ENCODE data around the gene DAAM2.

DAAM2 gene

GRCh38 chr6:39870950-39871349 is 78.8 kb downstream of the DAAM2 start:
- H3K27me3 ChIP-seq (ENCODE audit: low read depth, low read length): no peaks in the 10 kb centered on the region
- no peaks in the 10 kb centered on the region for H3K4me1 ChIP-seq (ENCODE audit: control insufficient read depth in 1 of 2, insufficient read depth in 2 of 2, low read length in 2 of 2)
- no peaks in the 10 kb centered on the region for H3K9me3 ChIP-seq (ENCODE audit: control insufficient read depth in 1 of 2, low read length in 2 of 2)
- no peak overlapping the region for H3K27ac ChIP-seq (ENCODE audit: low read length)
- H3K36me3 ChIP-seq (ENCODE audit: control insufficient read depth in 1 of 2, insufficient read depth in 2 of 2, low read length in 2 of 2): peaks cover 41 to 85% of the 10 kb centered on the region in 2 donors
- H3K4me3 ChIP-seq (ENCODE audit: low read depth in 1 of 2, low read length in 2 of 2): no peak overlapping the region

GRCh38 chr6:39873439-39873838 is 81.3 kb downstream of the DAAM2 start:
- Histone ChIP-seq H3K4me3 (ENCODE audit: low read depth in 1 of 2, low read length in 2 of 2) (no peak overlapping the region), H3K4me1 (ENCODE audit: control insufficient read depth in 1 of 2, insufficient read depth in 2 of 2, low read length in 2 of 2) (no peaks in the 10 kb centered on the region), H3K27me3 (ENCODE audit: low read depth, low read length) (no peaks in the 10 kb centered on the region), H3K9me3 (ENCODE audit: control insufficient read depth in 1 of 2, low read length in 2 of 2) (no peaks in the 10 kb centered on the region), H3K36me3 (ENCODE audit: control insufficient read depth in 1 of 2, insufficient read depth in 2 of 2, low read length in 2 of 2) (peaks cover 41 to 95% of the 10 kb centered on the region in 2 donors), H3K27ac (ENCODE audit: low read length) (no peak overlapping the region)

GRCh38 chr6:39876111-39876510 is 83.9 kb downstream of the DAAM2 start:
- H3K27ac ChIP-seq (ENCODE audit: low read length): no peak overlapping the region

GRCh38 chr6:39876826-39877225 is 84.7 kb downstream of the DAAM2 start:
- no peaks in the 10 kb centered on the region for H3K27me3 ChIP-seq (ENCODE audit: low read depth, low read length)
- H3K4me1 ChIP-seq (ENCODE audit: control insufficient read depth in 1 of 2, insufficient read depth in 2 of 2, low read length in 2 of 2): peaks cover 0 to 5% of the 10 kb centered on the region in 2 donors
- H3K4me3 ChIP-seq (ENCODE audit: low read depth in 1 of 2, low read length in 2 of 2): no peak overlapping the region
- H3K9me3 ChIP-seq (ENCODE audit: control insufficient read depth in 1 of 2, low read length in 2 of 2): no peaks in the 10 kb centered on the region
- no peak overlapping the region for H3K27ac ChIP-seq (ENCODE audit: low read length)
- H3K36me3 ChIP-seq (ENCODE audit: control insufficient read depth in 1 of 2, insufficient read depth in 2 of 2, low read length in 2 of 2): peaks cover 46 to 78% of the 10 kb centered on the region in 2 donors

More at GRCh38 chr6:39876111-39876510, 83.9 kb downstream of the DAAM2 start:
- Histone ChIP-seq H3K36me3 (ENCODE audit: control insufficient read depth in 1 of 2, insufficient read depth in 2 of 2, low read length in 2 of 2) (peaks cover 50 to 85% of the 10 kb centered on the region in 2 donors), H3K27me3 (ENCODE audit: low read depth, low read length) (no peaks in the 10 kb centered on the region), H3K4me3 (ENCODE audit: low read depth in 1 of 2, low read length in 2 of 2) (no peak overlapping the region), H3K9me3 (ENCODE audit: control insufficient read depth in 1 of 2, low read length in 2 of 2) (no peaks in the 10 kb centered on the region), H3K4me1 (ENCODE audit: control insufficient read depth in 1 of 2, insufficient read depth in 2 of 2, low read length in 2 of 2) (no peaks in the 10 kb centered on the region)

GRCh38 chr6:39879535-39879934 is 87.4 kb downstream of the DAAM2 start:
- no peaks in the 10 kb centered on the region for H3K9me3 ChIP-seq (ENCODE audit: control insufficient read depth in 1 of 2, low read length in 2 of 2)
- no peak overlapping the region for H3K27ac ChIP-seq (ENCODE audit: low read length)
- H3K4me3 ChIP-seq (ENCODE audit: low read depth in 1 of 2, low read length in 2 of 2): no peak overlapping the region
- no peaks in the 10 kb centered on the region for H3K27me3 ChIP-seq (ENCODE audit: low read depth, low read length)
- peaks cover 41 to 61% of the 10 kb centered on the region in 2 donors for H3K36me3 ChIP-seq (ENCODE audit: control insufficient read depth in 1 of 2, insufficient read depth in 2 of 2, low read length in 2 of 2)
- H3K4me1 ChIP-seq (ENCODE audit: control insufficient read depth in 1 of 2, insufficient read depth in 2 of 2, low read length in 2 of 2): peaks cover 4 to 21% of the 10 kb centered on the region in 2 donors

GRCh38 chr6:39880594-39880993 is 88.4 kb downstream of the DAAM2 start:
- H3K27ac ChIP-seq (ENCODE audit: low read length): no peak overlapping the region
- no peaks in the 10 kb centered on the region for H3K9me3 ChIP-seq (ENCODE audit: control insufficient read depth in 1 of 2, low read length in 2 of 2)
- H3K36me3 ChIP-seq (ENCODE audit: control insufficient read depth in 1 of 2, insufficient read depth in 2 of 2, low read length in 2 of 2): peaks cover 37 to 60% of the 10 kb centered on the region in 2 donors
- H3K27me3 ChIP-seq (ENCODE audit: low read depth, low read length): no peaks in the 10 kb centered on the region
- H3K4me1 ChIP-seq (ENCODE audit: control insufficient read depth in 1 of 2, insufficient read depth in 2 of 2, low read length in 2 of 2): peaks cover 4 to 21% of the 10 kb centered on the region in 2 donors
- no peak overlapping the region for H3K4me3 ChIP-seq (ENCODE audit: low read depth in 1 of 2, low read length in 2 of 2)

- Histone ChIP-seq H3K4me1 (ENCODE audit: control insufficient read depth in 1 of 2, insufficient read depth in 2 of 2, low read length in 2 of 2) (peaks cover 4 to 21% of the 10 kb centered on the region in 2 donors), H3K9me3 (ENCODE audit: control insufficient read depth in 1 of 2, low read length in 2 of 2) (no peaks in the 10 kb centered on the region), H3K27ac (ENCODE audit: low read length) (peak overlapping the region; percentile 40), H3K4me3 (ENCODE audit: low read depth in 1 of 2, low read length in 2 of 2) (no peak overlapping the region), H3K27me3 (ENCODE audit: low read depth, low read length) (no peaks in the 10 kb centered on the region), H3K36me3 (ENCODE audit: control insufficient read depth in 1 of 2, insufficient read depth in 2 of 2, low read length in 2 of 2) (peaks cover 26 to 49% of the 10 kb centered on the region in 2 donors)
Observed at GRCh38 chr6:39881851-39882530, 89.8 kb downstream of the DAAM2 start.

- Histone ChIP-seq H3K4me1 (ENCODE audit: control insufficient read depth in 1 of 2, insufficient read depth in 2 of 2, low read length in 2 of 2) (peaks cover 4 to 21% of the 10 kb centered on the region in 2 donors), H3K27ac (ENCODE audit: low read length) (peak overlapping the region; percentile 52), H3K36me3 (ENCODE audit: control insufficient read depth in 1 of 2, insufficient read depth in 2 of 2, low read length in 2 of 2) (peaks cover 20 to 44% of the 10 kb centered on the region in 2 donors), H3K27me3 (ENCODE audit: low read depth, low read length) (no peaks in the 10 kb centered on the region), H3K9me3 (ENCODE audit: control insufficient read depth in 1 of 2, low read length in 2 of 2) (no peaks in the 10 kb centered on the region), H3K4me3 (ENCODE audit: low read depth in 1 of 2, low read length in 2 of 2) (no peak overlapping the region)
Observed at GRCh38 chr6:39882531-39882899, 90.3 kb downstream of the DAAM2 start.

GRCh38 chr6:39884696-39885095 is 92.5 kb downstream of the DAAM2 start:
- no peak overlapping the region for H3K27ac ChIP-seq (ENCODE audit: low read length)
- H3K4me3 ChIP-seq (ENCODE audit: low read depth in 1 of 2, low read length in 2 of 2): no peak overlapping the region
- H3K9me3 ChIP-seq (ENCODE audit: control insufficient read depth in 1 of 2, low read length in 2 of 2): no peaks in the 10 kb centered on the region
- H3K36me3 ChIP-seq (ENCODE audit: control insufficient read depth in 1 of 2, insufficient read depth in 2 of 2, low read length in 2 of 2): peaks cover 9 to 22% of the 10 kb centered on the region in 2 donors
- no peaks in the 10 kb centered on the region for H3K27me3 ChIP-seq (ENCODE audit: low read depth, low read length)
- peaks cover 11 to 21% of the 10 kb centered on the region in 2 donors for H3K4me1 ChIP-seq (ENCODE audit: control insufficient read depth in 1 of 2, insufficient read depth in 2 of 2, low read length in 2 of 2)

- H3K27ac ChIP-seq (ENCODE audit: low read length): no peak overlapping the region
Observed at GRCh38 chr6:39885691-39886090, 93.5 kb downstream of the DAAM2 start.

GRCh38 chr6:39886871-39887270 is 94.7 kb downstream of the DAAM2 start:
- Histone ChIP-seq H3K4me3 (ENCODE audit: low read depth in 1 of 2, low read length in 2 of 2) (no peak overlapping the region), H3K9me3 (ENCODE audit: control insufficient read depth in 1 of 2, low read length in 2 of 2) (no peaks in the 10 kb centered on the region), H3K27ac (ENCODE audit: low read length) (no peak overlapping the region), H3K36me3 (ENCODE audit: control insufficient read depth in 1 of 2, insufficient read depth in 2 of 2, low read length in 2 of 2) (peaks cover 0 to 24% of the 10 kb centered on the region in 2 donors), H3K27me3 (ENCODE audit: low read depth, low read length) (no peaks in the 10 kb centered on the region), H3K4me1 (ENCODE audit: control insufficient read depth in 1 of 2, insufficient read depth in 2 of 2, low read length in 2 of 2) (peaks cover 11 to 19% of the 10 kb centered on the region in 2 donors)

More at GRCh38 chr6:39885691-39886090, 93.5 kb downstream of the DAAM2 start:
- H3K36me3 ChIP-seq (ENCODE audit: control insufficient read depth in 1 of 2, insufficient read depth in 2 of 2, low read length in 2 of 2): peaks cover 0 to 21% of the 10 kb centered on the region in 2 donors
- no peaks in the 10 kb centered on the region for H3K27me3 ChIP-seq (ENCODE audit: low read depth, low read length)
- no peaks in the 10 kb centered on the region for H3K9me3 ChIP-seq (ENCODE audit: control insufficient read depth in 1 of 2, low read length in 2 of 2)
- peaks cover 11 to 21% of the 10 kb centered on the region in 2 donors for H3K4me1 ChIP-seq (ENCODE audit: control insufficient read depth in 1 of 2, insufficient read depth in 2 of 2, low read length in 2 of 2)
- H3K4me3 ChIP-seq (ENCODE audit: low read depth in 1 of 2, low read length in 2 of 2): no peak overlapping the region

All from muscle layer of duodenum (tissue), 2 donors.